ENCODE results near the gene RP9. TPM values are rescaled to one million over a fixed set of nuclear protein-coding genes. Genes with fewer than 3 reads are reported as not detected.

The RP9 gene
- 8.9 TPM for total RNA-seq

DNA sequence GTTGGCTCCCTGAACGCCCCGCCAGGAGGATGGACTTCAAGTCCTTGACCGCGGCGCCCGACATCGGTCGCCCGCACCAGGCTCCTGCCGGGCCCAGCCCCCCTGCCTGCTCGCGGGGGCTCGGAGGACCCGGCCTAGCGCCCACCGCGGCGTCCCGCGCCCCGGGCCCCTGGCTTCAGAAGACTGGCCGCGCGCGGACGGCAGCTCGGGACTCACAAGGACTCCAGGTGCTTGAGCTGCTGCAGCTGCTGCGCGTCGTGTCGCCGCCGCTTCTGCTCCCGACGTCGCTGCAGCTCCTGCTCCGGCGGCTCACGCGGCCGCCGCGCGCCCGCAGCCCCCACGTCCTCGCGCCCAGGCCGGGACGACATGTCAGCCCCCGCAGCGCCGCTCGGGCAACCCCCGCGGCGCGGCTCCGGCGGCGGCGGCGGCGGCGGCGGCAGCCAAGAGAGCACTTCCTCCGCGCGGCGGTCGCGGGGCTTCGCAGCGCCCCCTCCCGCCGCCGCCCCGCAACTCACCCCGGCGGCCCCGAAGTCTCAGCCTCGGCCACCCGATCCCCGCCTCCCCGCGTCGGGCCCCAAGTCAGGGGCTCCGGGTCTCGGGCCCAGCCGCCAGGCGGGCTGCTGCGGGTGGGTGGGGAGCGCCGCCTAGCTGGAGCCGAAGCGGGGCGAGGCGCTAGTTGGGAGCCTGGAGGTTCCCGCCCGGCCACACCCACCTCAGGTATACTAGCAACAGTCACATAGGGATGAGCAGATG lies at the start of gene RP9:
RP9 (minus strand) TSS at position 400 of the 753 bp plus-strand sequence; CDS start at position 368, 32 bp downstream.
- DNase-seq, result peak; percentile 55

DNA sequence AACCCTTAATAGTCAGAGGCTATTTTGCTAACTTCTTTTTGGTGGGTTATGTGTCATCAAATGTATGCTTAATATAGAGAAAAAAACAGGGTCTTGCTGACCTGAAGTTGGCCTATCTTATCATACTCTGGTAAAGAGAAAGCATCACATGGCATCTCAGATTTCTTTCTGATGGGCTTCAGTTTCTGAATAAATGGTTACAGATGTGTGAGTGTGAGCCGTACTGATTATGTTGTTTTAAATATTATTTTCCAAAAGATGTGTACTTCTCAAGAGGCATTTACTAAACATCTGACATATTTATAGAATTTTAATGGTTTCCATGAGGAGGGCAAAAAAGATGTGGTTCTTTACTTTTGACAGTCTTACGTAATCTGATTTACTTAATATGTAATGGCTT lies 48.6 kb upstream of the RP9 start:
- DNase-seq, result peak; percentile 58

DNA sequence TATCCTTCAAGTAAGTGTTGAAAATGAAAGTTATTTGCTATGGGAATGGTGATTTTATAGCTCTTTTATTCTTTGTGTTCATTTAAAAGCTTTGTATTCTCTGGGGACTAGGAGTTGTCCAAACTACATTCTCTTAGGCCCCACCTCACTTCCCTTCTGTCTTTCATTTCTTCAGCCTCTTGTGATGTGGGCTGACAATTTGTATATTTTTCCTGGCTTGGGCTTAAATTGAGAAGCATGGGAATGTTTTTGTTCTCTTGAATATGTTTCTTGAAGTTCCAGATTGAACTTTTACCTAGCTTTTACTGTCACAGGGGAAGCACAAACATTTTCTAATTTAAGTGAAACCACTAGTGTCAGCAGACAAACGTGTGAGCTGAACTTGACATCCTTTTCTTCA lies 48.1 kb upstream of the RP9 start:
- DNase-seq, result peak; percentile 12

DNA sequence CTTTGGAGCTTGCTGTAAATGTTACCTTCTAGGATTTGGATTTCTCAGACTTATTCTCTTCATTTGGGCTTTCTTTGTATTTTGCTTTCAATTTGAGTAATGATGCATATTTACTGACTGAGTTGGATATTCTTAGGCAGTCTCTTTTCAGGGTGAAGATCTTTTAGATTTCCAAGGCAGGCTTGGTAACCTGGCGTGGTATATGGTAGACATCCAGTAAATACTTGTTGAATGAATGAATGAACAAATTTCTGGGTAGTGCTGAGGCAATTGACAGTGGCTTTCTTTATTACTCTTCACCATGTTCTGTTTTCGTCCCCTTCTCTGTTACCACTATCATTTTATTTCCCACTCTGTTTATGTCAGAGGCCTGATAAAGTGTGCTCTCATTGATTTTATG lies 47.2 kb upstream of the RP9 start:
- DNase-seq, result no peak

DNA sequence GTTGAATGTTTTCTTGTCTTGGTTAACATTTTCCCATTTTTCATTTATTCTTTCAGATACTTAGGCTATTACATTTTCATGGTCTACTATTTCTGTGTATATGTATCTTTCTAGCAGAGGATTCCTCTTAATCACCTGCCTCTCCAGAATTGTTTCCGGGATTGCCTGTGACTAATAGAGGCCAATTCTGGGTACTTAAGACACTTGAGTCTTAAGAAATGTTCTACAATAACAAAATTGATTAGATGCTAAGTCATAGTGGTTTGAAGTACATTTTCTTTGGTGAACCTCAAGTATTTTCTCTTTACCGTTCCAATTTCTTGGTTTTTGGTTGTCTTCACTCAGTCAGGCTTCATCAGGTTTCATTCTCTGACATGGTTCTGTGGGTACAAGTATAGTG lies 46.6 kb upstream of the RP9 start:
- DNase-seq, result no peak

GRCh38 chr7:33152087-33152486 lies 42.9 kb upstream of the RP9 start:
- no peak for DNase-seq

DNA sequence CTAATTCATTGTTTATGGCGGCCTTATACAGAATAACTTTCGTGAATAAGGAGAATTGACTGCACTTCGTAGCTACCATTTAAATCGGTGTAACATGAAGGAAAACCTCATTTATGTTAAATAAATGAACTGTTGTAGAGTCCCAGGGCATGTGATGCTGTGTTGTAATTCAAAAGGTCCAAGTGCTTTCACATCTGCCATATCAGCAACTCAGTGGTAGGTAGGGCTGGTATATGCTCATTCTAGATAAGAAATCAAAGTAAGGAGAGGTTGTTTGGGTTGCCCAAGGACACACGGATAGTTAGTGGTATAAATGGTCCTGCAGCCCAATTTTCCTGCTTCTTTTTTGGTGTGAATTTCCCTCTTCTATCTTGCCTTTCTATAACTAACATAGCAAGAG lies 36.0 kb upstream of the RP9 start:
- DNase-seq, result no peak

- DNase-seq, result no peak
Observed at GRCh38 chr7:33143996-33144718, 35.0 kb upstream of the RP9 start.

DNA sequence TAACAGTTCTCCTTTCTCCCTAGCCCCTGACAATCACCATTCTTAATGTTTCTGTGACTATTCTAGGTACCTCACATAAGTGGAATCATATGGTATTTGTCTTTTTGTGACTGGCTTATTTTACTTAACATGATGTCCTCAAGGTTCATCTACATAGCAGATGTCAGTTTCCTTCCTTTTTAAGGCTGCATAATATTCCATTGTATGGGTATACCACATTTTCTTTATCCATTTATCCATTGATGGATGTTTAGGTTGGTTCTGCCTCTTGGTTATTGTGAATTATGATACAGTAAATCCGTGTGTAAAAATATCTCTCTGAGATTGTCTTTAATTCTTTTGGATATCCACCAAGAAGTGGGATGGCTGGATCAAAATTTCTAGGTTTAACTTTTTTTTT lies 33.4 kb upstream of the RP9 start:
- DNase-seq, result no peak

DNA sequence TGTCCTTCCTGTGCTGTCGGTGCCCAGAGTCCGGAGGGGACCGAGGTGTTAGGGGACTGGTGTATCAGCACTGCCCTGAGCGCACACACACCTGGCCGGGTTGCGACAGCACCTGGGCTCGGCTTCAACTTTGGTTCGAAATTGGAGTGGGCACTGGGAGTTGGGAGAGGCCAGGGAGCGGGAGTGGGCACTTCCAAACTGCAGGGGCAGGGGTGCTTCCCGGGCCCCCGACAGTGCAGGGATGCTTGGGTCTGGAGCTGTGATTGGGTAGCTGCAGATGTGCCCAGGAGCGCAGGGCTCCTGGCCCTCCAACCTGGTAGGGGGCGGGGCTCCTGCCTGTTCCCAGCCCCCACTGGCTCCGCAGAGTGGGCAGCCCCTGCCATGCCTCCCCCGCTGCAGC lies 27.9 kb upstream of the RP9 start:
- DNase-seq, result no peak

DNA sequence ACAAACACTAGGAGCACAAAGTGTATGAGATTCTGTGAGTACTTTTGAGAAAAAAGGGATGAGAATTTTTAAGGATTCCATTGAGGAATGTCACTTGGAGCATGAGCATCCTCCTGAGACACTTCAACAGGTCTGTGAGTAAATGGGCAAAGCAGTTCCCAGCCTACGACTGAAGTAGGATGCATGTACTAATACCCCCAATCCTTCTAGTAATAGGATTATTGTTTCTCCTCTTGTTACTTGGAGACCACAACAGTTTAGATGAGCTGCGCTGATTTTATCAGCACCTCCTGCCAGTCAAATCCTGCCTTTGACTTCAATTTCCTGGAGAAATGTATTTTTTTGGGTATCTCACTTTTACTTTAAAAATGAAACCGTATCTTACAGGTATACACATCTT lies 21.0 kb upstream of the RP9 start:
- no peak for DNase-seq

DNA sequence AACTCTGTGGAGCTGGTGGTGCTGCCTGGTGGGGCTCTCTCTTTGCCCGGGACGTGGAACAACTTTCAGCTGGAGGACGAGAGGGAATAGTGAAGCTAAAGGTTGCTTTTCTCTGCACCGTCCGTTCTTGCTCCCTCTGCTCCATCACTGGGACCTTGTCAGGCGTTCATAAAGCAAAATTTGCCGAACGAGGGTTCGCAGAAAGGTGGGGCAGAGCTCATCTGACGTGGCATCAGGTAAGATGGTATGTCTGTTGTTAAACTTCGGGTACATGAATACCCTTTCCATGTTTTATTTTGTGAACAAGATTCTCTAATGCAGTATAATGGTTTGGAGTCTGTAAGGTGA lies 20.6 kb upstream of the RP9 start:
- peak; percentile 54 for DNase-seq

DNA sequence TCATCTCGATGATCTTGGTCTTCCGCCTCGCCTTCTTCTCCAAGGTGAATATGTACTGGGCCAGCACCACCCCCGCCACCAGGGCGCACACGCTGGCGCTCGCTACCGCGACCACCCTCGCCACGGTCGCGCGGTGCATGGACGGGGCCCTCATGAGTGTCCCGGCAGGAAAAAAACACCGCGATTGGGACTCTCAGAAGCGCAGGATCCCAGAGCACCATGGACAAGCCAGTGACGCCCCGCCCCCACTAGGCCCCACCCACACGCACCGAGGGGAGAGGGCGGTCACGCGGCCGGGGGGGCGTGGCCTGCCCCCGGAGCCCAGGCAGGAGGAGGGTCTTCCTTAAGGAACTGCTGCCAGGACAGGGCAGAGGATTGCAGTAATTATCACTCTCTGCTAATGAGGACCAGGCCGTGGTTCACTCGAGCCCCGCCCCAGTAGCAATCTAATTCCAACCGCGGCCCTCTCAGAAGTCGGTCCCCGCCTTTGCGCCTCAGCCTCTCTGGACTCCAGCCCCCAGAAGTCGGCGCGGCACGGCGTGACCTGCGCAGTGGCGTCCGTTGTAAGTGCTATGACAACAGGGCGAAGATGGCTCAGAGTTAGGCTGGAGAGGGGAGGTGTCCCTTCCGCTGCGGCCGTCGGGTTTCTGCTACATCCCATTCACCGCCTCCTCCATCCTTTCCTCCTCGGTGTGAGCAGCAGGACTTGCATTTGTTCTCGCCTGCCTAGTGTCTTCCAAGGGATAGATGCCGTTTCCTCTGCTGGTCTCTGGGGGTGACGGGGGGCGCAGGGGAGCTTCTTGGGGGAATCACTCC lies 20.0 kb upstream of the RP9 start, which contains the start of gene BBS9:
BBS9 (plus strand) TSS at position 575 of the 816 bp plus-strand sequence. CDS start 16,689 bp downstream, outside the sequence.
- peak; percentile 92 for DNase-seq

DNA sequence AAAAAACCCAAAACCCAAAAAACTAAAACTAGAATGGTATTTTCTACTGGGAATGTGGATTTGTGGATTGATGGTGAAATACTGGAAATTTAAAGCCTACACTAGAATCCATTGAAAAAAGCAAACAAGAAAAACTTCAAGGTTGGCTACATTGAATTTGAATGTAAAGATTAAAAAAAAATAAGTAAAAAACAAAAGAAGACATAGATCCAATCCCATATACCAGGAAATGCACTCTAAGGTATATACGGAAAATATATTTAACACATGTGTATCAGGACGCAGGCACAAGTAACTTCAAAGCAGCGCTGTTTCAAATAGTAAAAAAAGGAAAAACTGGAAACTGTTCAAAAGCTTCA lies 19.4 kb upstream of the RP9 start:
- DNase-seq, result no peak

DNA sequence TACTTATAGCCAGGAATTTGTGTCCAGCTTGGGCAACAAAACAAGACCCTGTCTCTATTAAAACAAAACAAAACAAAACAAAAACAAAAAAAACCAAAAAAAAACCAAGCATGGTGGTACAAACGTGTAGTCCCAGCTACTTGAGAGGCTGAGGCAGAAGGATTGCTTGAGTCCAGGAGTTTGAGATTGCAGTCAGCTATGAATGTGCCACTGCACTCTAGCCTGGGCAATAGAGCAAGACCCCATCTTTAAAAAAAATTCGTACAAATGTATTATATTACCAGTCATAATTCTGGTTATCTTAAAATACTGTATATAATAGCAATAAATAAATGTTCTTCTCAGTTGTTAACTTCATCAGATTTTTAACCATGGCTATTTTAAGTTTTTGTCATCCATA lies 17.9 kb upstream of the RP9 start:
- DNase-seq, result no peak

DNA sequence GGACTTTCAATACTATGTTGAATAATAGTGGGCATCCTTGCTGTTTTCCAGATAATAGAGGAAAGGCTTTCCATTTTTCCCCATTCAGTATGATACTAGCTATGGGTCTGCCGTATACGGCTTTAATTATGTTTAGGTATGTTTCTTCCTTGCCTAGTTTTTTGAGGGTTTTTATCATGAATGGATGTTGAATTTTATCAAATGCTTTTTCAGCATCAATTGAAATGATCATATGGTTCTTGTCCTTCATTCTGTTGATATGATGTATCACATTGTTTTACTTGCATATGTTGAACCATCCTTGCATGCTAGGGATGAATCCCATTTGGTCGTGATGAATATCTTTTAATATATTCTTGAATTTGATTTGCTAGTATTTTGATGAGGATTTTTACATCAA lies 9.2 kb upstream of the RP9 start:
- DNase-seq, result no peak

DNA sequence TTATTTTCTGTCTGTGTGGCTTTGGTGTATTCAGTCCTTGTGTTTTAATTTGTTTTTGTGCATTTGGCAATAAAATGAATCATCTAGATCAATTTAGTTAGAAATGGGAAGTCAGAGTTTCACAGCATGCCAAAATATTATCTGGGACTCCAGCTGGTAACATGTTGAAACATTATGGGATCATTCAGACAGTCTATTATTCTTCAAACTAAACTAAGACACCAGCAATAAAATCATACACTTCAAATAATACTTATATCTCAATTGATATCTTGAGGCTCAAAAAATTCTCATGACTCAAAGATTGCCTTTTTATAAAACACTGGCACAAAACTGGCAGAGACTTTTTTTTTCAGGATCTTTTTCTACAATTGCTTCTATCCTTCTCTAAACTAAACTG lies 5.8 kb upstream of the RP9 start:
- no peak for DNase-seq

DNA sequence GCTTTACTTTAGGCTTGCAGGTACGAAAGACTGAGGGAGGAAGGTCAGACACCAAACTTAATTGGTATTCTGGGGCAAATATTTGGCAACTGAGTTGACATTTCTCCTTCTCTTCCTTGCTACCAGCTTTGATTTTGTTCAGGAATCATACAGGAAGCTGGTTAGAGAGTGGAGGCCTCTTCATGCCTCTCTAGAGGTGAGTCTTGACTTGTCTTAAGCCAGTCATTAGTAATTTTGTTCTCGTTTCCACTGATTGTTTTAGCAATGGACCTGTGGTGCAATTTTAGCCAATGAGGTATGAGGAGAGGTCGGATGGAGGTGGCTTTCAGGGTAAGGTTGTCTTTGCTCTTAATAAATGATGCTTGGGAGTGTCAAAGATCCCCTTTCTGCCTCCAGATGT lies 2.4 kb upstream of the RP9 start:
- DNase-seq, result no peak

DNA sequence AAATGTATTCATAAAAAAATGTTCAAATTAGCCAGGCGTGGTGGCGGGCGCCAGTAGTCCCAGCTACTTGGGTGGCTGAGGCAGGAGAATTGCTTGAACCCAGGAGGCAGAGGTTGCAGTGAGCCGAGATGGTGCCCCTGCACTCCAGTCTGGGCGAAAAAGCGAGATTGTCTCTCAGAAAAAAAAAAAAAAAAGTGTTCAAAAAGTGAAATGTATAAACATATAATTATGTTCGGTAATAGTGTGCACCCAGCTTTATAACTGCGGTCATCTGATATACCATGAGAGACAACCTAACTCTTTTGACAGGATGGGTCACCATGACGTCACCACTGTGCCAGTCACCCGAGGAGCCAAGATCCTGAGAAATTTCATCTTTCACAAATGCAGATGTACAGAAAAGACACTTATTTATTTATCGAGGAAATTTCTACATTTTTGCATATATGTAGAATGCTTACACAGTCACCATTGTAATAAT lies 594 bp upstream of the RP9 start:
- no peak for DNase-seq

- no peak for DNase-seq
Observed at GRCh38 chr7:33108554-33109004, 625 bp downstream of the RP9 start.

DNA sequence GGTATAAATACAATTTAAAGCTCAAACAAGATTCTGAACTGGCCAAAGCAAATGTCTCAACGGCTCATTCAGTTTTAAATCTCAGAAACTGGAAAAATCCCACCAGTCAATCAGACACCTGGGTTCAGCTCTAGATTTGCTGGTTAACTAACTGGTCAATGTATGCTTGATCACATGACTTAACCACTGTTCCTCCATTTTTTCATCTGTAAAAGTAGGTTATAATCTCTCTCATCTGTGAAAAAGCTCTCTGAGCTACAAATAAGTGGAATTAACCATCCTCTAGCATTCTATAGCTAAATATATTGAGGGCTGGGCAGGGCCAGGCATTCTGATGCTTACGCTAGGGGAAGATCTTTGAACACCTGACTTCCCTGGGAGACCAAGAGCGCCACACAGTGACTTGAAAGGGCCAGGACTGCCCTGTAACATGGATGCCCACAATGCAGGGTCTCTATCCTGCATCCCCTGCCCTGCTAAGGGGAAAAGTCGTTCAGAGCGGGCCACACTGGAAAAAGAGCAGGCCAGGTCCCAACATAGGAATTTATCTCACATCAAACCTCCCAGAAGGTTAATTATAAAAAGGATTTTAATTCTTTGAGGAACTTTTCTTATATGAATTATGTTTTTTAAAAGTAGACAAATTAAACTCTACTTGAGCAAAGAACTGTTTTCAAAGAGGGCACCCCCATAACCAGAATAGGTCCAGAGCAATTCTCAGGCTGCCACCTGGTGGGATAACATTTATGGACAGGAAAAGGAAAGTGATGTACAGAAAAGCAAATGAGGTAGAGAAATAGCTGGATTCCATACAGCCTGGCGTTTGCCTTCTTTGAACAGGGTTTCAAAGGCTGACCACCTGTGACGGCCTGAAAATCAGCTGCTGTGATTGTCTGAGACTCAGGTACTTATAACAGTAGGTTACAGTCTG lies 1.8 kb downstream of the RP9 start:
- DNase-seq, result peak; percentile 16

- no peak for DNase-seq
Observed at GRCh38 chr7:33101906-33102305, 7.3 kb downstream of the RP9 start.

Measured in skin of body (tissue), 2 donors.